ENCODE measurements around the gene NDUFB8.

The NDUFB8 gene

DNA sequence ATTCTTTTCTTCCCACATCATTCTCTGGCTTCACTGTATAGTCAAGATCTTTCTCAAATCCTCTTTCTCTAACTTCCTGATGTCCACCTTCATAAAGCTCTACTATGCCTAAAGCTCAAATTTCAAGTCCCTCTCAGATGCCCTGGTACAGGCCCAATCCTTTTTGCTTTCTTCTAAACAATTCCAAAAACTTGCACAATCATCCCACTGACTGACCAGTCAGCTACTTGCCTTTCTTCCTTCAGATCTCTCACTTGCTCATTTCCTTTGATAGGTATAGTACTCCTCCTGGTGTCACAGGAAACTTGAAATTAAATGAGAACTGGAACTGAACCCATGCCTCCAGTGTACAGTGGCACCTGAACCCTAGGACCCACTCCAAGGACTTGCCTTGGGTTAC, 28.2 kb downstream of the NDUFB8 start:
- Histone ChIP-seq H3K4me3 (ENCODE audit: low read length) (no peak overlapping the region), H3K79me2 (ENCODE audit: control insufficient read depth, low read length) (no peaks in the 10 kb centered on the region)
- TF ChIP-seq EZH2phosphoT487 (IDR thresholded peaks at IDR 0.05; ENCODE audit: borderline replicate concordance, low read length), result no peak
- TF ChIP-seq, protein P1, sequence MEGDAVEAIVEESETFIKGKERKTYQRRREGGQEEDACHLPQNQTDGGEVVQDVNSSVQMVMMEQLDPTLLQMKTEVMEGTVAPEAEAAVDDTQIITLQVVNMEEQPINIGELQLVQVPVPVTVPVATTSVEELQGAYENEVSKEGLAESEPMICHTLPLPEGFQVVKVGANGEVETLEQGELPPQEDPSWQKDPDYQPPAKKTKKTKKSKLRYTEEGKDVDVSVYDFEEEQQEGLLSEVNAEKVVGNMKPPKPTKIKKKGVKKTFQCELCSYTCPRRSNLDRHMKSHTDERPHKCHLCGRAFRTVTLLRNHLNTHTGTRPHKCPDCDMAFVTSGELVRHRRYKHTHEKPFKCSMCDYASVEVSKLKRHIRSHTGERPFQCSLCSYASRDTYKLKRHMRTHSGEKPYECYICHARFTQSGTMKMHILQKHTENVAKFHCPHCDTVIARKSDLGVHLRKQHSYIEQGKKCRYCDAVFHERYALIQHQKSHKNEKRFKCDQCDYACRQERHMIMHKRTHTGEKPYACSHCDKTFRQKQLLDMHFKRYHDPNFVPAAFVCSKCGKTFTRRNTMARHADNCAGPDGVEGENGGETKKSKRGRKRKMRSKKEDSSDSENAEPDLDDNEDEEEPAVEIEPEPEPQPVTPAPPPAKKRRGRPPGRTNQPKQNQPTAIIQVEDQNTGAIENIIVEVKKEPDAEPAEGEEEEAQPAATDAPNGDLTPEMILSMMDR (IDR thresholded peaks at IDR 0.05; ENCODE audit: low read depth, low read length, poor library complexity, severe bottlenecking), result no peak

DNA sequence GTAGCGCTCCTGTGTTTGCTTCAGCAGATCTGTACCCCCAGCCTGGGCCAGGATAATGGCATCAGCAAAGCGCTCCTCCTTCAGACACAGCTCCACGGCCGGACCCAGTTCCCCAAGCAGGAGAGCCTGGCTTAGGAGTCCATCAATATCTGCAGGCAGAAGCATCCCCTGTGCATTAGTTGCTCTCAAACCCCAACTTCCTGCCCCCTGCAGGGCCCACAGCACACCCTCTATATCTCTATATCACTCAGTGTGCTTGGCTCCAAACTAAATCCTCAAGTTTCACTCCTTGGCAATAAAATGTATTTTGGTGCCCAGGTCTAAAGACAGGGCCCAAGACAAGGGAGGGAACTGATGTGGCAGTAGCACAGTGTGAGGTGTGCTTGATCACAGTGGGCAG, 31.6 kb downstream of the NDUFB8 start:
- no peaks in the 10 kb centered on the region for H3K79me2 ChIP-seq (ENCODE audit: control insufficient read depth, low read length)
- no peaks in the 10 kb centered on the region for H3F3A ChIP-seq (ENCODE audit: control insufficient read depth, insufficient read depth)
- no peaks in the 10 kb centered on the region for H3K9me3 ChIP-seq (ENCODE audit: control insufficient read depth, insufficient read depth, low read length)
- TF ChIP-seq, protein P1 (IDR thresholded peaks at IDR 0.05; ENCODE audit: low read depth, low read length, poor library complexity, severe bottlenecking), result no peak
- TF ChIP-seq EZH2phosphoT487 (IDR thresholded peaks at IDR 0.05; ENCODE audit: borderline replicate concordance, low read length), result no peak
- H3K4me3 ChIP-seq (ENCODE audit: low read length), result no peak overlapping the region
- H3K4me2 ChIP-seq (ENCODE audit: low read length), result no peak overlapping the region
- H3K27me3 ChIP-seq (ENCODE audit: control insufficient read depth, low read length), result no peaks in the 10 kb centered on the region
- H3K27ac ChIP-seq (ENCODE audit: low read depth, low read length), result no peak overlapping the region
- no peaks in the 10 kb centered on the region for H4K20me1 ChIP-seq (ENCODE audit: control insufficient read depth, insufficient read depth, low read depth, low read length)
- peaks cover 40% of the 10 kb centered on the region for H3K36me3 ChIP-seq (ENCODE audit: control insufficient read depth, low read length)
- no peaks in the 10 kb centered on the region for H3K9me2 ChIP-seq (replicated peaks; ENCODE audit: control insufficient read depth, low read length)
- no peaks in the 10 kb centered on the region for H3K4me1 ChIP-seq (ENCODE audit: control insufficient read depth, low read length)

More for the DNA sequence above, 28.2 kb downstream of the NDUFB8 start:
- Histone ChIP-seq H3K9me2 (replicated peaks; ENCODE audit: control insufficient read depth, low read length) (no peaks in the 10 kb centered on the region), H3K9me3 (ENCODE audit: control insufficient read depth, insufficient read depth, low read length) (no peaks in the 10 kb centered on the region), H3K4me1 (ENCODE audit: control insufficient read depth, low read length) (no peaks in the 10 kb centered on the region), H4K20me1 (ENCODE audit: control insufficient read depth, insufficient read depth, low read depth, low read length) (no peaks in the 10 kb centered on the region), H3K36me3 (ENCODE audit: control insufficient read depth, low read length) (peaks cover 33% of the 10 kb centered on the region), H3K4me2 (ENCODE audit: low read length) (no peak overlapping the region), H3K27me3 (ENCODE audit: control insufficient read depth, low read length) (no peaks in the 10 kb centered on the region), H3F3A (ENCODE audit: control insufficient read depth, insufficient read depth) (no peaks in the 10 kb centered on the region), H3K27ac (ENCODE audit: low read depth, low read length) (no peak overlapping the region)

DNA sequence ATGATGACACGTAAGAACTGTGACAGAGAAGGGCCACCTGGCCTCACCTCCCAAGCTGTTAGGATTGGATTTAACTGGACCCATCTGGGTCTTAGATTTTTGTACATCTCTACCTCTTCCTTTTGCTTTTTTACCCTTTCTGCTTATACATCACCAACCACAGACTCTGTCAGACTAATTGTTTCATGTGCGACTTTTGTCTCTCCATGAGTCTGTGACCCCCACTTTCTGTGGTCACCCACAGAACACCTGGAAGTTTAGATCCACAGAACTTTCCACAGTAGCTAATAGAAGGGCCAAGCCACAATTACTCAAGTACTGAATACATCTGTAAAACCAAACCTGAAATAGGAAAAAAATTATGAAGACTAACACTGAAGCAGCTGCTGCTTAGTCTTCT, 33.1 kb downstream of the NDUFB8 start:
- Histone ChIP-seq H3K27ac (ENCODE audit: low read depth, low read length) (no peak overlapping the region), H3K9me2 (replicated peaks; ENCODE audit: control insufficient read depth, low read length) (no peaks in the 10 kb centered on the region), H3K9me3 (ENCODE audit: control insufficient read depth, insufficient read depth, low read length) (no peaks in the 10 kb centered on the region), H3K36me3 (ENCODE audit: control insufficient read depth, low read length) (peaks cover 35% of the 10 kb centered on the region), H3K4me3 (ENCODE audit: low read length) (no peak overlapping the region), H3F3A (ENCODE audit: control insufficient read depth, insufficient read depth) (no peaks in the 10 kb centered on the region), H3K4me1 (ENCODE audit: control insufficient read depth, low read length) (no peaks in the 10 kb centered on the region), H3K79me2 (ENCODE audit: control insufficient read depth, low read length) (no peaks in the 10 kb centered on the region), H3K4me2 (ENCODE audit: low read length) (no peak overlapping the region), H4K20me1 (ENCODE audit: control insufficient read depth, insufficient read depth, low read depth, low read length) (no peaks in the 10 kb centered on the region), H3K27me3 (ENCODE audit: control insufficient read depth, low read length) (no peaks in the 10 kb centered on the region)
- no peak for TF ChIP-seq EZH2phosphoT487 (IDR thresholded peaks at IDR 0.05; ENCODE audit: borderline replicate concordance, low read length)
- TF ChIP-seq, protein P1 (IDR thresholded peaks at IDR 0.05; ENCODE audit: low read depth, low read length, poor library complexity, severe bottlenecking), result no peak

DNA sequence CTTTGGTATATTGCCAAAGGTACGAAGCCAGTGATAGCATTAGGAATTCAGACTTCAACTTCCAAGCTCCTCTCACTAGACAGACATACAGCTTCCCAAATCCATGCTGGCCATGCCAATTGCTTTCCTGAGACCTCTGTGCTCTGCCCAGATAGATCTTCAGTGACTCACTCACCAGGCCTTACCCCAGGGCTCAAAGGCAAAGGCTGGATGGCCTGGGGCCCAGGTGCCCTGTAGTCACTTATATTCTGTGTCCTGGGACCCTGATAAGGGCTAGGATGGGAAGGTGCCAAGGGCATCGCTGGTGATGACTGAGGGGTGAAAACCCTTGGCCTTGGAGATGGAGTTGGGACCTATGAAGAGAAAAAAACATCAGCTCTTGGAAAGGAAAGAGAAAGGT, 39.1 kb downstream of the NDUFB8 start:
- H3F3A ChIP-seq (ENCODE audit: control insufficient read depth, insufficient read depth), result no peaks in the 10 kb centered on the region
- H3K9me3 ChIP-seq (ENCODE audit: control insufficient read depth, insufficient read depth, low read length), result no peaks in the 10 kb centered on the region
- H3K79me2 ChIP-seq (ENCODE audit: control insufficient read depth, low read length), result no peaks in the 10 kb centered on the region
- H3K4me3 ChIP-seq (ENCODE audit: low read length), result no peak overlapping the region
- no peaks in the 10 kb centered on the region for H3K9me2 ChIP-seq (replicated peaks; ENCODE audit: control insufficient read depth, low read length)
- H3K27me3 ChIP-seq (ENCODE audit: control insufficient read depth, low read length), result no peaks in the 10 kb centered on the region
- H3K36me3 ChIP-seq (ENCODE audit: control insufficient read depth, low read length), result peaks cover 24% of the 10 kb centered on the region
- H3K27ac ChIP-seq (ENCODE audit: low read depth, low read length), result no peak overlapping the region
- TF ChIP-seq, protein P1 (IDR thresholded peaks at IDR 0.05; ENCODE audit: low read depth, low read length, poor library complexity, severe bottlenecking), result no peak
- no peak for TF ChIP-seq EZH2phosphoT487 (IDR thresholded peaks at IDR 0.05; ENCODE audit: borderline replicate concordance, low read length)
- H3K4me2 ChIP-seq (ENCODE audit: low read length), result no peak overlapping the region
- no peaks in the 10 kb centered on the region for H4K20me1 ChIP-seq (ENCODE audit: control insufficient read depth, insufficient read depth, low read depth, low read length)
- H3K4me1 ChIP-seq (ENCODE audit: control insufficient read depth, low read length), result no peaks in the 10 kb centered on the region

Data from DOHH2 (cell line).